ENCODE results near the gene SMIM5. TPM values are rescaled to one million over a fixed set of nuclear protein-coding genes. Genes with fewer than 3 reads are reported as not detected.
A peak's percentile ranks its signal among the peaks of the same experiment; 100 is the strongest.

SMIM5 gene
- total RNA-seq, 1 experiment from 2014 or later, result 0.24 TPM

GRCh38 chr17:75635610-75636202 lies 2.5 kb downstream of the SMIM5 start:
- Histone ChIP-seq H4K20me1 (ENCODE audit: control insufficient read depth, insufficient read depth, insufficient read length) (no peaks in the 10 kb centered on the region), H3K4me2 (ENCODE audit: insufficient read depth, insufficient read length, low read length) (no peak overlapping the region), H3T11ph (ENCODE audit: low read length) (no peak overlapping the region), H3K9ac (ENCODE audit: extremely low read depth, insufficient read length, low read length) (no peak overlapping the region), H3K4ac (ENCODE audit: low read depth, low read length) (no peak overlapping the region), H3K23ac (ENCODE audit: insufficient read length, low read depth, low read length) (no peak overlapping the region), H2BK20ac (ENCODE audit: low read depth, low read length, poor library complexity, severe bottlenecking) (no peak overlapping the region), H3K56ac (ENCODE audit: insufficient read length, low read depth, low read length) (no peak overlapping the region), H3K9me3 (ENCODE audit: control insufficient read depth, low read depth, low read length) (no peaks in the 10 kb centered on the region), H4K91ac (ENCODE audit: insufficient read length, low read depth, low read length) (no peak overlapping the region), H3K23me2 (ENCODE audit: insufficient read length, low read depth, low read length, poor library complexity, severe bottlenecking) (no peaks in the 10 kb centered on the region), H3K79me1 (ENCODE audit: insufficient read depth, low read depth, low read length, poor library complexity, severe bottlenecking) (no peaks in the 10 kb centered on the region), H3K27ac (ENCODE audit: insufficient read length, low read depth, low read length) (no peak overlapping the region), H3K27me3 (ENCODE audit: insufficient read depth, low read length) (no peaks in the 10 kb centered on the region), H2AFZ (ENCODE audit: low read length) (no peak overlapping the region), H2BK12ac (ENCODE audit: insufficient read length, low read depth, low read length) (no peak overlapping the region), H4K8ac (replicated peaks; ENCODE audit: insufficient read length, low read depth, low read length) (no peak overlapping the region), H4K5ac (ENCODE audit: insufficient read length, low read depth, low read length) (no peak overlapping the region), H3K18ac (ENCODE audit: insufficient read length, low read depth, low read length) (no peak overlapping the region), H3K4me1 (ENCODE audit: insufficient read depth, low read length) (no peaks in the 10 kb centered on the region; the same call in 1 of the 2 replicates), H3K79me2 (ENCODE audit: insufficient read depth, low read length) (no peaks in the 10 kb centered on the region), H2BK120ac (ENCODE audit: low read depth, low read length, poor library complexity, severe bottlenecking) (no peak overlapping the region), H3K14ac (ENCODE audit: insufficient read depth, low read length) (no peak overlapping the region), H2BK15ac (ENCODE audit: low read depth, low read length) (no peak overlapping the region), H2AK5ac (ENCODE audit: insufficient read length, low read length) (no peak overlapping the region), H2BK5ac (ENCODE audit: insufficient read length, low read length) (no peak overlapping the region)
- TF ChIP-seq CTCF (conservative IDR thresholded peaks at IDR 0.05), result no peak
- Mint-ChIP-seq H3K9me3 (no peaks in the 10 kb centered on the region), H3K4me3 (no peak overlapping the region), H3K36me3 (ENCODE audit: insufficient read depth in 1 of 3, low read depth in 3 of 3) (peaks cover 0 to 4% (median 0%) of the 10 kb centered on the region in 3 experiments; a peak in 1 of 7 replicates), H3K27ac (0 out of 7 replicates have a peak overlapping the region, but pooled peaks of 1 of the 3 experiments have one; percentile 38), H3K27me3 (ENCODE audit: low read depth) (no peaks in the 10 kb centered on the region), H3K4me1 (peaks cover 16 to 24% of the 10 kb centered on the region in 2 experiments)
- no CpG with 5 or more reads among the region's 16 CpGs for WGBS (ENCODE audit: extremely low coverage, insufficient read length, low lambda C conversion rate)
- no peak for DNase-seq

All from H9 (cell line).